Measurements from ENCODE around the gene BOLA1. TPM values are rescaled to one million over a fixed set of nuclear protein-coding genes. Genes with fewer than 3 reads are reported as not detected.

BOLA1 gene
- total RNA-seq, 2 experiments from 2014 or later: 24.4 to 28.6 TPM

DNA sequence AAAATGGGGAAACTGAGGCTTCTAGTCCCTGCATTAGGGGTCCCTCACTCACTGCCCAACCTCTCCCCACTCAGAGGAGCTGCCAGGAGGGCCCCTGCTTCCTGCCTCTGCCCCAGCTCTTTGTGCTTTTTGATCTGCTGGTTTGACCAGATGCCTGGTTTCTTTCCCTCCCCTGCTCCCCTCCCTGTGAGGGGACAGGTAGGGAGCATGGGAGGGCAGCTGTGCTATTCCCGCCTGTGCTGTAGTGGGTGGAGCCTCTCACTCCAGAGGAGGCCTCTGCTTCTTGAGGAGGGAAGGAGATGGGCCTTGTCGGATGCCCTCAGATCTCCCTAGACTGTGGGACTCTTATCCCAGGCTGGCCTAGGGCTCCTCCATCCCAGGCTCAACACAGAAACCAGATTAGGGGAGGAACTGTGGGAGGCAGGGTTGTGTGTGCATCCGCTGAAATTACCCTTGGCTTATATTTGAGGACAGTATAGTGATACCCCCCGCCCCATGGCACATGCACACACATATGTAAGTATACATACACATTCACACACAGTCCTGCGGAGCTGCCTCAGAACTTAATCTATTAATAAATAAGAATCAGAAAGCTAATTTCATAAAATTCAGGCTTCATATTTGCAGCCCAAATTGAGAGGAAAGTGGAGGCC is 4.6 kb downstream of the BOLA1 start:
- no peak for ATAC-seq
- Mint-ChIP-seq H3K9me3 (ENCODE audit: low read depth) (no peaks in the 10 kb centered on the region), H3K27me3 (no peaks in the 10 kb centered on the region), H3K4me3 (no peak overlapping the region), H3K36me3 (peaks cover 20% of the 10 kb centered on the region), H3K27ac (no peak overlapping the region), H3K4me1 (peaks cover 19% of the 10 kb centered on the region)
- CTCF ChIA-PET: no interaction called here
- DNase-seq: no peak

DNA sequence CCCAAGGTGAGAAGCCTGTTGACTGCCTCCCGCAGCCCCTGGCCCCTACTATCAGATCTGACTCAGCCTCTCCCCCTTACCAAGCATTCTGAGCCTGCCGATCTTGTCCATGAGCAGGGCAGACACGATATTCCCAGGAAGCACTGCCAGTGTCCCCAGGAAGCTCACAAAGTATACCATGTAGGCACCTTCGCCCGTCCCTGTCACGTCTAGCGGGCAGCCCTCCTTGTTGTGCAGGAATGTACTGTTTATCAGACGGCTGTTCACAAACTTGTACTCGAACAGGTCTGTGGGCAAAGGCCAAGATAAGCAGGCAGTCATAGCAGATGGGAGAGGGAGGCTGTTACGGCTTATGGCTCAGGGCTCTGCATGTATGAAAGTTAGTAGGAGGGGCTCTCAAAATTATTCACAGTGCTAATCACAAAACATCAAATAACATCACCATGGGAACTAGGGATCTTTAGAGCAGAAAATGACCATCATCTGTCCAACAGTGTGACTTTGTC is 7.3 kb downstream of the BOLA1 start:
- no peaks in the 10 kb centered on the region for H3K9me3 Mint-ChIP-seq (ENCODE audit: low read depth)

DNA sequence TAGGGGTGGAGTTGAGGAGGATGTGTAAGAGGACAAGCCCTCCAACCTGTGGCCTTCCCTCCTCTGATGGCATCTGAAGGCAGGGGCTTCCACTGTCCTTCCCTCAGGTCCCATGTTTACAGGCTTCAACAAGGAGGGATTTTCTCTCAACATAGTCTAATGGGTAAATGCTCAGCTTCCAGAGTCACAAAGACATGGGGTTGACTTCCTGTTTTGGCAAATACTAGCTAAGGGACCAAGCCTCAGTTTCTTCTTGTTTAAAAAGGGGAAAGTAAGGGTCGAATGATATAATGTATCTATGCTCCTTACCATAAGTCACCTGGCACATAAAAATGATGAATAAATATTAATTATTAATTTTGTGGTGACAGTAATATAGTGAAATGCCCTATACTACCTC is 15.2 kb downstream of the BOLA1 start:
- no peak for ATAC-seq
- H3K4me3 Mint-ChIP-seq: no peak overlapping the region
- CTCF ChIA-PET: interaction anchor here (0.8 to 0.9 kb wide), 3 partner anchors 15 to 272 kb away, joined by 4 to 5 read pairs (median 5); partner anchors contain the start of gene BOLA1
- no peak for DNase-seq
- H3K36me3 Mint-ChIP-seq: peaks cover 8% of the 10 kb centered on the region
- H3K27me3 Mint-ChIP-seq: no peaks in the 10 kb centered on the region
- peak overlapping the region; percentile 1 for H3K27ac Mint-ChIP-seq
- H3K9me3 Mint-ChIP-seq (ENCODE audit: low read depth): no peaks in the 10 kb centered on the region
- H3K4me1 Mint-ChIP-seq: peaks cover 35% of the 10 kb centered on the region

More for the DNA sequence above, 7.3 kb downstream of the BOLA1 start:
- no peak for DNase-seq
- CTCF ChIA-PET: no interaction called here
- H3K4me1 Mint-ChIP-seq: no peaks in the 10 kb centered on the region
- H3K36me3 Mint-ChIP-seq: peaks cover 20% of the 10 kb centered on the region
- no peak overlapping the region for H3K27ac Mint-ChIP-seq
- no peaks in the 10 kb centered on the region for H3K27me3 Mint-ChIP-seq
- H3K4me3 Mint-ChIP-seq: no peak overlapping the region
- ATAC-seq: no peak

DNA sequence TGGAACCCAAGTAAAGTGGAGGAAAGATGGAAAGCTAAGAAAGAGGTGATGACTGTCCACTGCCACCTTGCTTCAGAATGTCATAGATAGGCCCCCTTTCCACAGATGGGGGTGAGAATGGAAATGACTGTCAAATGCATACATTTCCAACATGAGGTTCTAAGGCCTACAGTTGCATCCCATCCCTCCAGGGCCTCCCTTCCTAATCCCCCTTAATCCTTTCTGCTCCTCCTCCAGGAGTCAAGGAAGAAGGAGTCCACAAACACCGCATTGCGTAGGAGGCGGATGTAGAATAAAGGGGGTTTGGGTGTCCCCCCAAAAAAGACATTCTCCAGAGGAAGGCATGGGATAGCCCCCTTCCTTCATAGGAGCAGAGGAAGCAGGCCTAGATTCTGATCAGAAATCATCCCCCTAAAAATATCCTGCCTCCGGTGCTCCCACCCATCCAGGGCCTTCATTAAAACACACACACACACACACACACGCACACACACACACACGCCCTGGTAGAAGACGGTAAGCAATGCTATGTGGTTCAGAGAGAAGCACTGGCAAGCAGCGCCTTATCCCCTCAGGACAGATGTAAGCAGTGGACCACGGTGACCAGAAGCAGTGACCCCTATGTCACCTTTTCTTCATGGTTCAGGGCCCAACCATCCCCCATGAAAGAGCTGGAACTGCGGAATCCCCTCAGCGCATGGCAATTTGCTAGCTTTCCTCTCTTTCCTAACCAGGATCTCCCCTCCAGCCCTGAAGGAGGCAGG is 16.2 kb downstream of the BOLA1 start:
- Mint-ChIP-seq H3K4me3 (peak overlapping the region; percentile 83), H3K27me3 (no peaks in the 10 kb centered on the region), H3K9me3 (ENCODE audit: low read depth) (no peaks in the 10 kb centered on the region), H3K27ac (peak overlapping the region; percentile 78), H3K36me3 (peaks cover 7% of the 10 kb centered on the region), H3K4me1 (peaks cover 35% of the 10 kb centered on the region)
- DNase-seq (no peak), ATAC-seq (no peak)
- CTCF ChIA-PET: interaction anchor here (0.8 to 1.4 kb wide), 3 partner anchors 16 to 27 kb away, joined by 3 to 4 read pairs (median 3); a partner anchor contains a TSS

DNA sequence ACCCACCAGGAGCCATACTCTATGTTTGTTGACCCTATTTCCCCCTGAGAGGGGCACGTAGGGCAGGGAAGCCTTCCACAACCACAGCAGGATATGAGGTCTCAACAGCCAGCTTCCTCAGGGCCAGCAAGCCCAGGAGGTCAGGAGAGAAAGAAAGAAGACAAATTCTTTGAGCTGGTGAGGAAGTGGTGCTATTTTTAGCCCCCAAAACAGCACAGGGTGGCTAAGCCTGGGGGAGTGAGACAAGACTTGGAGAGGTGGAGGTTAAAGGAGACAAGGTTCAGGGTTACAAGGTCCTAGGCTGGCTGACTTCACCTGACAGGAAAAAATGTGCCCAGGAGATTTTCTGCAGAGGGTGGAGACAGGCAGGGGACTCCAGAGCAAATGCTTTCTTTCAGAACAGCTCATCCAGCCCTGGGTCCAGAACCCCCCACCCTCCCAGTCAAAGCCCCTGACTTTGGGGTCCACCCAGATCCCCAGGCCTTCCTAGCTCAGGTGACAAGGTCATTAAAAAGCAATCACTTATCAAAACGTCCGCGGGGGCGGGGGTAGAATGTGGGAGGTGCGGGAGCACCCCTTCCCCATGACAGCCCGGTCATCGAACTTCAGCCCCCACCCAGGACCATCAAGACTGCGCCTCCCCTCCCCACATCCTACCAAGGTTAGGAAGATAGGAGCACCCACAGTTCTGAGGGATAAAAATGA is 17.0 kb downstream of the BOLA1 start:
- peaks cover 5% of the 10 kb centered on the region for H3K36me3 Mint-ChIP-seq
- H3K27ac Mint-ChIP-seq: peak overlapping the region; percentile 78
- DNase-seq: no peak
- no peak for ATAC-seq
- CTCF ChIA-PET: interaction anchor here (1.0 to 1.4 kb wide), 2 partner anchors 16 to 28 kb away, joined by 3 read pairs; no protein-coding TSS in a partner anchor
- H3K27me3 Mint-ChIP-seq: no peaks in the 10 kb centered on the region
- H3K4me1 Mint-ChIP-seq: peaks cover 35% of the 10 kb centered on the region
- peak overlapping the region; percentile 83 for H3K4me3 Mint-ChIP-seq
- H3K9me3 Mint-ChIP-seq (ENCODE audit: low read depth): no peaks in the 10 kb centered on the region

DNA sequence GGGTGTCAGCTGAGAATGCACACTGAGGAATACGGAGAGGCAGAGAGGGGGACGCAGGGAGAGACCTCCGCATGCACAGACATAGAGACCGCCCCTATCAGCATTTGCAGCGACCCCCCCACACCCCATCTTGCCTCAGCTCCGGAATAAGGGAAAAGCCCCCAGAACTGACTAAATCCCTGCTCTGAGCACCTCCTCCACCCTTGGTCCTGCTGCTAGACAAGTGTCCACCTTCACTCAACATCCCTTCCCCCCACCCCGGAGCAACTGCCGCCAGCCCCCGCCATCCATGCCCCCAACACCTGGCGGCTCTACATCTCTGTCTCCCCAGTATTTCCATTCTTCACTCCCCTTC is 17.5 kb downstream of the BOLA1 start:
- CTCF ChIA-PET: interaction anchor here (1.0 to 1.4 kb wide), 2 partner anchors 17 to 28 kb away, joined by 3 read pairs; no protein-coding TSS in a partner anchor
- DNase-seq (no peak), ATAC-seq (no peak)
- peaks cover 8% of the 10 kb centered on the region for H3K36me3 Mint-ChIP-seq
- no peaks in the 10 kb centered on the region for H3K27me3 Mint-ChIP-seq
- H3K27ac Mint-ChIP-seq: peak overlapping the region; percentile 45
- H3K9me3 Mint-ChIP-seq (ENCODE audit: low read depth): no peaks in the 10 kb centered on the region
- H3K4me1 Mint-ChIP-seq: peaks cover 35% of the 10 kb centered on the region
- peak overlapping the region; percentile 83 for H3K4me3 Mint-ChIP-seq

DNA sequence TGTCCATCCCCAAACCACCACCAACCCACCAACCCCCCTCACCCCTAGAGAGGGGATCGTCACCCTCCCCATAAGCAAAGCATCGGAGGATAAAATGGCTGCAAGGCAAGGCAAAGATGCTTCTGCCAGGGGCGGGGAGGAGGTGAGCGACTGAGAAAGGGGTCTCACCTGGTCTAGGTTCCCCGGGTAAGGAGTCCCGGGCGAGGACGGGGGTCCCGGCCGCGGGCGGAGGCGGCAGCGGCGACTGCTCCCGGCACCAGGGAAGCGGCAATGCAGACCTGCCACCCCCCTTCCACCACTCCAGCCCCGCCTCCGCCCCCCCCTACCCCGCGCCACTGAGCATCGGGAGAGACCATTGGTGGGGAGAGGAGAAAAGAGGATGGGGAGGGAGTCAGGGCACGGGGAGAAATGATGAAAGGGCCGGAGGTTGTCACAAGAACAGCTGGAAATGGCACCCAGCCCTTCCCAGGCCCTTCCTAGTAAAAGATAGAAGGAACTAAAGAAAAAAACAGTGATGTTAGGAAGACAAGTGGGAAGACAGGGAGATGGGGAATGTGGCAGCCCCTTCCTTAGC is 18.3 kb downstream of the BOLA1 start, which contains the start of gene SV2A:
TSS of gene SV2A (minus strand) at position 274 of the 574 bp plus-strand sequence. CDS start 4,004 bp downstream, outside the sequence.
- CTCF ChIA-PET: no interaction called here
- ATAC-seq: peak; percentile 82

DNA sequence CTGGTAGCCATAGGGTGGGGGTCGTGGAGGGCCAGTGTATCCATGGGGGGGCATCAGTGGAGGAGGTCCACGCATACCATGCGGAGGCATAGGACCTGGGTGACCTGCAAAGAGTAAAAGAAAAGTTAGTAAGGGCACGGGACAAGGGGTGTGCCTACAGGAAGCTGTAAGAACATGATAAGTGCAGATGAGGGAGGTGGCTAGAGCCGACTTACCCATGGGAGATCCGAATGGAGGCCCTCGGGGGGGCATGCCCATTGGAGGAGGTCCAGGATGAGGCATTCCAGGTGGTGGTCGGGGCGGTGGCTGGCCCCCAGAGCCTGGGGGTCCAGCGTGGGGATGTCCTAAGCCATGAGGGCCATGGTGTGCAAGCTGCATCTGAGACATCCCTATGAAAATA is 24.3 kb downstream of the BOLA1 start:
- H3K36me3 Mint-ChIP-seq: peaks cover 50% of the 10 kb centered on the region
- no peaks in the 10 kb centered on the region for H3K9me3 Mint-ChIP-seq (ENCODE audit: low read depth)
- CTCF ChIA-PET: interaction anchor here (1.5 to 2.1 kb wide), 2 partner anchors 35 to 39 kb away, joined by 5 read pairs; a partner anchor contains a TSS
- no peak overlapping the region for H3K4me3 Mint-ChIP-seq
- H3K4me1 Mint-ChIP-seq: peaks cover 36% of the 10 kb centered on the region
- no peak for ATAC-seq
- no peak overlapping the region for H3K27ac Mint-ChIP-seq
- DNase-seq: no peak
- H3K27me3 Mint-ChIP-seq: no peaks in the 10 kb centered on the region

More for the DNA sequence above, 18.3 kb downstream of the BOLA1 start, which contains the start of gene SV2A:
- Mint-ChIP-seq H3K36me3 (peaks cover 13% of the 10 kb centered on the region), H3K27ac (peak within 1 kb of the TSS; percentile 77), H3K4me3 (peak within 1 kb of the TSS; percentile 83), H3K27me3 (no peaks in the 10 kb centered on the region), H3K4me1 (peaks cover 35% of the 10 kb centered on the region), H3K9me3 (ENCODE audit: low read depth) (no peaks in the 10 kb centered on the region)
- DNase-seq: peak; percentile 61

DNA sequence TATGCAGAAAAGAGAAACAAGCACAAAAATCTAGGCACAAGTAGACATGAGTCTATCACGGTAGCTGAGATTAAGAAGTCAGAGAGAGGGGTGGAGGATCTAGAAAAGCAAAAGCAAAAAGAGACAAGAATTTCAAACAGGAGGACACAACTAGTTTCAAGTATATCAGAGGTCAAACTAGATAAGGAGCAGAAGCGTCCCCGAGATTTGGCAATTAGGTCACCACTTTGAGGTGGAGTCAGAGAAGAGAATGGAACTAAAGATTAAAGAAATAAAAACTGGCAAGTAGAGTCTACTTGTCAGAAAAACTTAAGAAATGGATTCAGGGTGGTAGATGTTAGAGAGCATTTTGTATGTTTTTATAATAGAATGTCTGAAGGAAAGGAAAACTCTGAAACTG is 26.0 kb downstream of the BOLA1 start:
- ATAC-seq: no peak
- CTCF ChIA-PET: interaction anchor here (1.0 kb wide), 1 partner anchor 10 kb away, joined by 3 read pairs; no protein-coding TSS in a partner anchor
- Mint-ChIP-seq H3K36me3 (peaks cover 50% of the 10 kb centered on the region), H3K4me3 (peak overlapping the region; percentile 46), H3K4me1 (peaks cover 45% of the 10 kb centered on the region), H3K9me3 (ENCODE audit: low read depth) (no peaks in the 10 kb centered on the region), H3K27ac (peak overlapping the region; percentile 26), H3K27me3 (no peaks in the 10 kb centered on the region)
- DNase-seq: no peak

DNA sequence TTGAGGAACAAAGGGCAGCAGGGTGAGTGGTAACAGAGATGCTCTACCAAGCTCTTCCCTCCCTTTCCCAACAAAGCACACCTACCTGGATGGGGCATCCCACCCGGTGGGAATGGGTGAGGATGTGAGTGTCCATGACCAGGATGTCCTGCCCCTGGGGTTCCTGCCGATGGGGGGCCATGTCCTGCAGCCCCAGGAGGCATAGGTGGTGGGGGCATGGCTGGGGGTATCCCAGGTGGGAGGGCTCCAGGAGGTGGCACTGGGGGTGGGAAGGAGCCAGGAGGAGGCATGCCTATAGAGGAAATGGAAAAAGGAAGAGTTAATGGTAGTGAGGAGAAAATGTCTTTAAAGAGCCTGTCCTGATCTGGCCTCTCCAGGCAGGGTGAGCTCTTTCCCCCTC is 26.4 kb downstream of the BOLA1 start:
- ATAC-seq (no peak), DNase-seq (no peak)
- peaks cover 49% of the 10 kb centered on the region for H3K4me1 Mint-ChIP-seq
- no peaks in the 10 kb centered on the region for H3K27me3 Mint-ChIP-seq
- peak overlapping the region; percentile 50 for H3K27ac Mint-ChIP-seq
- H3K9me3 Mint-ChIP-seq (ENCODE audit: low read depth): no peaks in the 10 kb centered on the region
- peaks cover 49% of the 10 kb centered on the region for H3K36me3 Mint-ChIP-seq
- CTCF ChIA-PET: no interaction called here
- H3K4me3 Mint-ChIP-seq: peak overlapping the region; percentile 63

DNA sequence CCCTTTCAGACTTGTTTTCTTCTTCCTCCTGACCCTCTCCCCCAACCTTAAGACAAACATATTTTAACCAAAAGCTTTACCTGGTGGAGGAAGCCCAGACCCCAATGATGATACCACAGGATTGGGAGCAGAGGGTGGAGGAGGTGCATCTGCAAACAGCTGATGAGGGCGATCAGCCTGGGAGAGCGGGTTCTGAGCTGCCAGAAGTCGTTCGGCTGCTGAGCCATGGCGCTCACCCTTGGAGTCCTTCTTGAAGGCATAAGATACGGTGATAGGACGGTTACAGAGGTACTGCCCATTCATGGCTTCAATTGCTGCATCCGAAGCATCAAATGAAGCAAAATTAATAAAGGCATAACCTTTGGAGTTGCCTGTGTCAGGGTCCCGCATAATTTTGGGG is 26.9 kb downstream of the BOLA1 start:
- H3K27me3 Mint-ChIP-seq: no peaks in the 10 kb centered on the region
- H3K4me1 Mint-ChIP-seq: peaks cover 54% of the 10 kb centered on the region
- ATAC-seq: no peak
- CTCF ChIA-PET: no interaction called here
- DNase-seq: no peak
- H3K4me3 Mint-ChIP-seq: peak overlapping the region; percentile 100
- H3K36me3 Mint-ChIP-seq: peaks cover 49% of the 10 kb centered on the region
- peak overlapping the region; percentile 50 for H3K27ac Mint-ChIP-seq
- H3K9me3 Mint-ChIP-seq (ENCODE audit: low read depth): no peaks in the 10 kb centered on the region

DNA sequence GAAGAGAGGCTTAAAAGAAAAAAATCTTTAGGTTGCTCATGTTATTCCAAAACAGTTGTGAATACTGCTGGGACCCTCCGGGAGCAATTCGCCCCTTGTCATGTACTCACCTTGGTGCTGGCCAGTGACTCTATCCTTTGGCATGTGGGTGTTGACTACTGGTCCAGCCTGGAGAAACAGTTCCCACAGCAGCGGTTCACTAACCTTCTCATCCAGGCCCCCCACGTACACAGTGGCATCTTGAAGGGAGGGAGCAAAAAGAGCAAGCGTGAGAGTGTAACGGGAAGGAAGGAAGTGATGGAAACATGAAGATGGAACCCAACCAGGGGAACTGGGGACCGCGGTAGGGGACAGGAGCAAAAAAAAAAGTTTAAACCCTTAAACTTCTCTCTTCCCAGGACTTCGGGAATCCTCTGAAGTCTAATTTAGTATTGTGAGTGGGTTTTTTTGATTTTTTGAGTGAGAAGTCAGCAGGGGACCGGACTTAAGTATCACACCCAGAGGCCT is 27.7 kb downstream of the BOLA1 start:
- CTCF ChIA-PET: no interaction called here
- no peaks in the 10 kb centered on the region for H3K9me3 Mint-ChIP-seq (ENCODE audit: low read depth)
- peak overlapping the region; percentile 100 for H3K4me3 Mint-ChIP-seq
- H3K27ac Mint-ChIP-seq: peak overlapping the region; percentile 94
- peaks cover 43% of the 10 kb centered on the region for H3K36me3 Mint-ChIP-seq
- H3K4me1 Mint-ChIP-seq: peaks cover 61% of the 10 kb centered on the region
- DNase-seq (no peak), ATAC-seq (peak; percentile 1)
- H3K27me3 Mint-ChIP-seq: no peaks in the 10 kb centered on the region
